WTC11 (cell line): ENCODE data around the gene RFTN1. TPM values are rescaled to one million over a fixed set of nuclear protein-coding genes. Genes with fewer than 3 reads are reported as not detected.

Experiments
- ATAC-seq: fragments of 200-7000 bp; cut with Tn5 transposase; 2 replicates; pipeline ENCODE4 v1.10.0; 2021; ENCODE audit warnings: mild to moderate bottlenecking, moderate library complexity
- CTCF ChIA-PET: fragments of 300-600 bp; sonication (Branson Sonifier 250); formaldehyde crosslinking; loops from one replicate; lab custom pipeline; 2021; ENCODE audit warnings: antibody characterized with exemption; lab: Charles Lee
- POLR2A ChIA-PET: fragments of 350-600 bp; sonication (Branson Sonifier 250); formaldehyde crosslinking; loops from one replicate; lab custom pipeline; 2021; ENCODE audit warnings: antibody characterized with exemption; lab: Charles Lee
- DNase-seq: peaks from one replicate; pipeline ENCODE4 v3.0.0; 2021; ENCODE audit warnings: low spot score
- H3K27ac Mint-ChIP-seq: 2 replicates; pipeline ENCODE4 v1.8.0; 2021; ENCODE audit warnings: mixed read lengths
- H3K27me3 Mint-ChIP-seq: 2 replicates; pipeline ENCODE4 v1.8.0; 2021; ENCODE audit warnings: low read depth, mild to moderate bottlenecking, moderate library complexity, mixed read lengths
- H3K36me3 Mint-ChIP-seq: 2 replicates; pipeline ENCODE4 v1.8.0; 2021; ENCODE audit warnings: mixed read lengths
- H3K4me1 Mint-ChIP-seq: 2 replicates; pipeline ENCODE4 v1.8.0; 2022; ENCODE audit warnings: mixed read lengths
- H3K4me3 Mint-ChIP-seq: 2 replicates; pipeline ENCODE4 v1.8.0; 2021; ENCODE audit warnings: mild to moderate bottlenecking, moderate library complexity, mixed read lengths
- H3K9me3 Mint-ChIP-seq: 2 replicates; pipeline ENCODE4 v1.8.0; 2021; ENCODE audit warnings: mixed read lengths
- AFF4 ChIP-seq: sonication (generic); formaldehyde crosslinking; IDR thresholded peaks from 2 replicates; pipeline ENCODE4 v1.8.1; 2023; ENCODE audit warnings: mild to moderate bottlenecking, missing genetic modification reagents, borderline replicate concordance
- ATF1 ChIP-seq: sonication (generic); formaldehyde crosslinking; IDR thresholded peaks from 2 replicates; pipeline ENCODE4 v1.8.1; 2023; ENCODE audit warnings: mild to moderate bottlenecking, moderate library complexity, missing genetic modification reagents
- CDX4 ChIP-seq: fragments of 250-450 bp; sonication (Bioruptor Pico); IDR thresholded peaks from 2 replicates; pipeline ENCODE4 v1.9.0; 2021; ENCODE audit warnings: moderate library complexity, mild to moderate bottlenecking, inconsistent platforms, borderline replicate concordance
- E2F4 ChIP-seq: sonication (generic); formaldehyde crosslinking; IDR thresholded peaks from 2 replicates; pipeline ENCODE4 v1.8.1; 2022; ENCODE audit warnings: low read depth, mild to moderate bottlenecking, moderate library complexity, missing genetic modification reagents, borderline replicate concordance
- E2F5 ChIP-seq: sonication (generic); formaldehyde crosslinking; IDR thresholded peaks from 2 replicates; pipeline ENCODE4 v1.8.1; 2022; ENCODE audit warnings: mild to moderate bottlenecking, moderate library complexity, missing genetic modification reagents
- EMX1 ChIP-seq: fragments of 250-450 bp; sonication (Bioruptor Pico); IDR thresholded peaks from 2 replicates; pipeline ENCODE4 v1.8.0; 2021; ENCODE audit warnings: mild to moderate bottlenecking
- ERG ChIP-seq: fragments of 250-450 bp; sonication (Bioruptor Pico); IDR thresholded peaks from 2 replicates; pipeline ENCODE4 v1.8.0; 2021; ENCODE audit warnings: mild to moderate bottlenecking
- FOXK1 ChIP-seq: sonication (generic); formaldehyde crosslinking; IDR thresholded peaks from 2 replicates; pipeline ENCODE4 v1.8.0; 2022; ENCODE audit warnings: mild to moderate bottlenecking, moderate library complexity, missing genetic modification reagents
- MLX ChIP-seq: sonication (generic); formaldehyde crosslinking; IDR thresholded peaks from 2 replicates; pipeline ENCODE4 v1.8.1; 2023; ENCODE audit warnings: mild to moderate bottlenecking, missing genetic modification reagents, moderate library complexity
- NFYB ChIP-seq: sonication (generic); formaldehyde crosslinking; conservative IDR thresholded peaks from 2 replicates; pipeline ENCODE4 v1.8.0; 2022; ENCODE audit warnings: low read depth, missing genetic modification reagents
- NR1H2 ChIP-seq: sonication (generic); formaldehyde crosslinking; IDR thresholded peaks from 2 replicates; pipeline ENCODE4 v1.9.0; 2021; ENCODE audit warnings: mild to moderate bottlenecking, moderate library complexity, missing genetic modification reagents
- PREB ChIP-seq: sonication (generic); formaldehyde crosslinking; IDR thresholded peaks from 2 replicates; pipeline ENCODE4 v1.8.1; 2022; ENCODE audit warnings: mild to moderate bottlenecking, missing genetic modification reagents, moderate library complexity, borderline replicate concordance
- RORB ChIP-seq: fragments of 250-450 bp; sonication (Bioruptor Pico); IDR thresholded peaks from 2 replicates; pipeline ENCODE4 v1.9.0; 2021; ENCODE audit warnings: mild to moderate bottlenecking
- SP1 ChIP-seq: sonication (generic); formaldehyde crosslinking; conservative IDR thresholded peaks from 2 replicates; pipeline ENCODE4 v1.8.1; 2022; ENCODE audit warnings: missing genetic modification reagents
- TP53 ChIP-seq: sonication (generic); formaldehyde crosslinking; IDR thresholded peaks from 2 replicates; pipeline ENCODE4 v1.8.1; 2023; ENCODE audit warnings: mild to moderate bottlenecking, missing genetic modification reagents
- ZNF138 ChIP-seq: sonication (generic); formaldehyde crosslinking; conservative IDR thresholded peaks from 2 replicates; pipeline ENCODE4 v1.8.1; 2022; ENCODE audit warnings: mild to moderate bottlenecking, moderate library complexity, missing genetic modification reagents
- ZNF219 ChIP-seq: sonication (generic); formaldehyde crosslinking; IDR thresholded peaks from 2 replicates; pipeline ENCODE4 v1.8.0; 2023; ENCODE audit warnings: missing genetic modification reagents, mild to moderate bottlenecking, borderline replicate concordance
- ZNF396 ChIP-seq: fragments of 250-450 bp; sonication (Bioruptor Pico); IDR thresholded peaks from 2 replicates; pipeline ENCODE4 v1.8.0; 2021; ENCODE audit warnings: mild to moderate bottlenecking, moderate library complexity, borderline replicate concordance
- ZNF423 ChIP-seq: fragments of 250-450 bp; sonication (Bioruptor Pico); IDR thresholded peaks from 2 replicates; pipeline ENCODE4 v2.1.2; 2022; ENCODE audit warnings: mild to moderate bottlenecking, moderate library complexity
- ZNF671 ChIP-seq: fragments of 250-450 bp; sonication (Bioruptor Pico); IDR thresholded peaks from 2 replicates; pipeline ENCODE4 v1.8.0; 2021; ENCODE audit warnings: mild to moderate bottlenecking
- total RNA-seq: library from RNA; stranded (reverse); gene quantifications from 3 replicates; pipeline ENCODE4 v1.2.3, GENCODE V29; 2021

Gene RFTN1
- total RNA-seq, 1 experiment from 2014 or later = 3.8 TPM

GRCh38 chr3:16496008-16496407 is 17.5 kb downstream of the RFTN1 start:
- Mint-ChIP-seq H3K36me3 (peaks cover 7% of the 10 kb centered on the region), H3K27ac (no peak overlapping the region), H3K9me3 (peaks cover 19% of the 10 kb centered on the region), H3K4me1 (peaks cover 31% of the 10 kb centered on the region), H3K4me3 (no peak overlapping the region), H3K27me3 (peaks cover 33% of the 10 kb centered on the region)
- ATAC-seq (no peak), DNase-seq (no peak)
- ChIA-PET POLR2A (interaction anchor here (0.6 kb wide), 1 partner anchor 137 kb away, joined by 5 read pairs; no protein-coding TSS in a partner anchor), CTCF (no interaction called here)
- TF ChIP-seq RORB (no peak), MLX (CRISPR knock-in tag) (no peak), ZNF138 (CRISPR knock-in tag) (no peak), TP53 (CRISPR knock-in tag) (no peak), SP1 (no peak), EMX1 (CRISPR knock-in tag) (no peak), E2F5 (CRISPR knock-in tag) (no peak)

GRCh38 chr3:16494814-16495431 is 18.6 kb downstream of the RFTN1 start:
- Mint-ChIP-seq H3K36me3 (peaks cover 11% of the 10 kb centered on the region), H3K4me3 (no peak overlapping the region), H3K9me3 (peaks cover 23% of the 10 kb centered on the region), H3K4me1 (peaks cover 31% of the 10 kb centered on the region), H3K27me3 (peaks cover 38% of the 10 kb centered on the region), H3K27ac (no peak overlapping the region)
- DNase-seq (no peak), ATAC-seq (no peak)
- ChIA-PET POLR2A (no interaction called here), CTCF (interaction anchor here (1.2 kb wide), 1 partner anchor 205 kb away, joined by 4 read pairs; no protein-coding TSS in a partner anchor)
- TF ChIP-seq ZNF671 (CRISPR knock-in tag) (no peak), FOXK1 (CRISPR knock-in tag) (no peak), NFYB (no peak), ZNF219 (no peak), EMX1 (CRISPR knock-in tag) (no peak), ZNF396 (CRISPR knock-in tag) (no peak), E2F4 (CRISPR knock-in tag) (no peak), ATF1 (no peak), SP1 (no peak), AFF4 (no peak), ZNF423 (no peak), TP53 (CRISPR knock-in tag) (no peak), PREB (CRISPR knock-in tag) (no peak), CDX4 (CRISPR knock-in tag) (no peak), NR1H2 (no peak), ERG (CRISPR knock-in tag) (no peak)
